Keratinocyte (primary cell): ENCODE measurements around the gene ZNF23. TPM values are rescaled to one million over a fixed set of nuclear protein-coding genes. Genes with fewer than 3 reads are reported as not detected.

ENCODE experiments used
- DNase-seq: peaks from one replicate; pipeline ENCODE4 v3.0.0-alpha.2; 2011; ENCODE audit warnings: low read depth, missing footprints, low spot score
- FAIRE-seq: peaks from 2 replicates; lab custom pipeline; 2011; peaks lifted over from hg19 to GRCh38; lab: Jason Lieb, UNC
- H2AFZ ChIP-seq: 2 replicates; pipeline ENCODE4 v1.6.0; 2012; ENCODE audit warnings: low read length, control low read depth, inconsistent platforms; ENCODE audit not compliant: control insufficient read depth
- H3K27ac ChIP-seq: 2 replicates; pipeline ENCODE4 v1.5.1; 2011; ENCODE audit warnings: low read length; ENCODE audit not compliant: control insufficient read depth, insufficient read depth
- H3K27me3 ChIP-seq: 3 replicates; pipeline ENCODE4 v1.6.0; 2011; ENCODE audit warnings: low read length; ENCODE audit not compliant: control insufficient read depth, insufficient read depth; ENCODE audit errors: extremely low read depth
- H3K36me3 ChIP-seq, 2 experiments: 2 replicates in 1 of 2; 3 replicates in 1 of 2; pipeline ENCODE4 v1.5.1; 2011; ENCODE audit warnings: low read length in 2 of 2, mild to moderate bottlenecking in 1 of 2; ENCODE audit not compliant: control insufficient read depth in 2 of 2, insufficient read depth in 2 of 2; ENCODE audit errors: extremely low read depth in 1 of 2
- H3K4me1 ChIP-seq: 3 replicates; pipeline ENCODE4 v1.5.1; 2011; ENCODE audit warnings: low read length; ENCODE audit not compliant: control insufficient read depth, insufficient read depth; ENCODE audit errors: extremely low read depth
- H3K4me2 ChIP-seq: 3 replicates; pipeline ENCODE4 v1.6.0; 2011; ENCODE audit warnings: low read depth, low read length; ENCODE audit not compliant: control insufficient read depth, insufficient read depth; ENCODE audit errors: extremely low read depth
- H3K4me3 ChIP-seq, 3 experiments: fragments of 200-600 bp in 1 of 3; sonication (generic) in 1 of 3; 2 replicates in 2 of 3; 3 replicates in 1 of 3; pipeline ENCODE4 v1.5.1; 2011 to 2016; ENCODE audit warnings: low read length in 3 of 3, mild to moderate bottlenecking in 3 of 3, control low read depth in 2 of 3, inconsistent platforms in 1 of 3, low read depth in 1 of 3, mixed read lengths in 1 of 3, mixed run types in 1 of 3, moderate library complexity in 1 of 3; ENCODE audit not compliant: control insufficient read depth in 2 of 3, insufficient read depth in 2 of 3; ENCODE audit errors: extremely low read depth in 1 of 3
- H3K79me2 ChIP-seq: 2 replicates; pipeline ENCODE4 v1.6.0; 2012; ENCODE audit warnings: low read length; ENCODE audit not compliant: control insufficient read depth, insufficient read depth
- H3K9ac ChIP-seq: 3 replicates; pipeline ENCODE4 v1.6.0; 2011; ENCODE audit warnings: low read length; ENCODE audit not compliant: control insufficient read depth, insufficient read depth; ENCODE audit errors: extremely low read depth
- H3K9me1 ChIP-seq: 3 replicates; pipeline ENCODE4 v1.6.0; 2011; ENCODE audit warnings: low read length; ENCODE audit not compliant: control insufficient read depth, insufficient read depth; ENCODE audit errors: extremely low read depth
- H3K9me3 ChIP-seq: 2 replicates; pipeline ENCODE4 v1.5.1; 2012; ENCODE audit warnings: low read depth, low read length; ENCODE audit not compliant: control insufficient read depth
- H4K20me1 ChIP-seq: 3 replicates; pipeline ENCODE4 v1.6.0; 2011; ENCODE audit warnings: low read length; ENCODE audit not compliant: control insufficient read depth, insufficient read depth; ENCODE audit errors: extremely low read depth
- EZH2 ChIP-seq: IDR thresholded peaks from one replicate; pipeline ENCODE4 v1.6.1; 2012; ENCODE audit warnings: inconsistent platforms, mild to moderate bottlenecking, low read length, moderate library complexity
- dilution Hi-C: fragments of 300-500 bp; cut with MboI; formaldehyde crosslinking; loops from one replicate; pipeline ENCODE4 v1.7.0; 2020; ENCODE audit warnings: low sequenced_read_pairs; ENCODE audit not compliant: extremely low pct_ligation_motif_present
- polyA plus RNA-seq, 5 experiments: library from polyadenylated mRNA; depleted of rRNA in 3 of 5; stranded (reverse) in 3 of 5; stranded (forward) in 1 of 5; unstranded in 1 of 5; fragments of >200 nt; gene quantifications; 1 replicate in 1 of 5; 2 replicates in 3 of 5; 3 replicates in 1 of 5; pipeline versions ENCODE4 v1.2.1 to v1.2.3, GENCODE V29; 2011 to 2012; ENCODE audit warnings: missing spikeins in 2 of 5, low read depth in 1 of 5, low replicate concordance in 1 of 5
- TF ChIP-seq, protein P1 (sequence below), 3 experiments: IDR thresholded peaks in 1 of 3; conservative IDR thresholded peaks in 1 of 3; optimal IDR thresholded peaks in 1 of 3; 2 replicates in 2 of 3; 3 replicates in 1 of 3; pipeline versions ENCODE3 to v1.5.1; 2011; ENCODE audit warnings: low read length in 3 of 3, mild to moderate bottlenecking in 3 of 3, moderate library complexity in 2 of 3, control low read depth in 1 of 3, inconsistent platforms in 1 of 3; ENCODE audit not compliant: insufficient read depth in 2 of 3; ENCODE audit errors: extremely low read depth in 1 of 3

Gene ZNF23
- polyA plus RNA-seq, 1 donor (not counting 4 experiments of a cell fraction or from before 2014, with no cell fraction given): 8.2 TPM

DNA sequence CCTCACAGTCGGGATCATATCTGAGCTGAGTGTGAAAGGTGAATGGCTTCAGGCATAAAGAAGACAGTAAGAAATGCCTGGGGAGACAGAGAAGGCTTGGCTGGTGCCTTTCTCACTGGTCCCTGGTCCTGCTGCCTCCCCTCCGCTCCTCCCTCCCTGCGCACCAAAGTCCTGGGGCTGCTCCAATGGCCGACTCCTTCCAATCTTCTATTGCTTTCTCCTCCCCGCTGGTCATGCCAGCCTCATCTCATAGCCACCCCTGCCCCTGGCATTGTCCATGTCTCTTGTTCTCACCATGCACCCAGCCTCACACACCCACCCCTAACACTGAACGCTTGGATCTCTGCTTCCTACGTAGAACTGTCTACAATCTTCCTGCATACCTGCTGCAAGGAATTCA lies 38.2 kb downstream of the ZNF23 start:
- H3K4me2 ChIP-seq: no peak overlapping the region
- no peak overlapping the region for H2AFZ ChIP-seq
- H3K9me3 ChIP-seq: no peaks in the 10 kb centered on the region
- no peaks in the 10 kb centered on the region for H3K36me3 ChIP-seq
- H3K4me1 ChIP-seq: no peaks in the 10 kb centered on the region
- no peak overlapping the region for H3K9ac ChIP-seq
- H4K20me1 ChIP-seq: no peaks in the 10 kb centered on the region
- no peaks in the 10 kb centered on the region for H3K9me1 ChIP-seq
- H3K79me2 ChIP-seq: no peaks in the 10 kb centered on the region
- H3K4me3 ChIP-seq: no peak overlapping the region
- no peak for DNase-seq
- H3K27me3 ChIP-seq: peaks cover 7% of the 10 kb centered on the region
- no peak overlapping the region for H3K27ac ChIP-seq
- no peak for FAIRE-seq
- dilution Hi-C loops: no loop called here
- TF ChIP-seq EZH2: no peak
- TF ChIP-seq, protein P1, sequence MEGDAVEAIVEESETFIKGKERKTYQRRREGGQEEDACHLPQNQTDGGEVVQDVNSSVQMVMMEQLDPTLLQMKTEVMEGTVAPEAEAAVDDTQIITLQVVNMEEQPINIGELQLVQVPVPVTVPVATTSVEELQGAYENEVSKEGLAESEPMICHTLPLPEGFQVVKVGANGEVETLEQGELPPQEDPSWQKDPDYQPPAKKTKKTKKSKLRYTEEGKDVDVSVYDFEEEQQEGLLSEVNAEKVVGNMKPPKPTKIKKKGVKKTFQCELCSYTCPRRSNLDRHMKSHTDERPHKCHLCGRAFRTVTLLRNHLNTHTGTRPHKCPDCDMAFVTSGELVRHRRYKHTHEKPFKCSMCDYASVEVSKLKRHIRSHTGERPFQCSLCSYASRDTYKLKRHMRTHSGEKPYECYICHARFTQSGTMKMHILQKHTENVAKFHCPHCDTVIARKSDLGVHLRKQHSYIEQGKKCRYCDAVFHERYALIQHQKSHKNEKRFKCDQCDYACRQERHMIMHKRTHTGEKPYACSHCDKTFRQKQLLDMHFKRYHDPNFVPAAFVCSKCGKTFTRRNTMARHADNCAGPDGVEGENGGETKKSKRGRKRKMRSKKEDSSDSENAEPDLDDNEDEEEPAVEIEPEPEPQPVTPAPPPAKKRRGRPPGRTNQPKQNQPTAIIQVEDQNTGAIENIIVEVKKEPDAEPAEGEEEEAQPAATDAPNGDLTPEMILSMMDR (optimal IDR thresholded peaks at IDR 0.05 in 1 of 3, IDR thresholded peaks at IDR 0.05 in 1 of 3, conservative IDR thresholded peaks at IDR 0.05 in 1 of 3; ENCODE audit: extremely low read depth in 1 of 3, insufficient read depth in 2 of 3, low read length in 3 of 3): no peak

DNA sequence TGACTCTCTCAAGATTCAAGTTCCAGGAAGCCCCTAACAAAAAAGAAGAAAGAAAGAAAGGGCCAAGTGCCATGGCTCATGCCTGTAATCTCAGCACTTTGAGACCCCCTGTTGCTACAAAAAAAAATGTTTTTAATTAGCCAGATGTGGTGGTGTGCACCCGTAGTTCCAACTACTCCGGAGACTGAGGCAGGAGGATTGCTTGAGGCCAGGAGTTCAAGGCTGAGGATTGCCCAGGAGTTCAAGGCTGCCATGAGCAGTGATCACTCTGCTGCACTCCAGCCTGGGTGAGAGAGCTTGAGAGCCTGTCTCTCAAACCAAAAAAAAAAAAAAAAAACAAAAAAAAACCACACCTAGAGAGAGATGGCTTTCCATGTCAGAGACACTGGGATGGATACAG lies 39.0 kb downstream of the ZNF23 start:
- H3K4me3 ChIP-seq: no peak overlapping the region
- no peaks in the 10 kb centered on the region for H3K36me3 ChIP-seq
- no peak for DNase-seq
- H3K9me1 ChIP-seq: no peaks in the 10 kb centered on the region
- no peaks in the 10 kb centered on the region for H3K4me1 ChIP-seq
- H4K20me1 ChIP-seq: no peaks in the 10 kb centered on the region
- dilution Hi-C loops: no loop called here
- no peak overlapping the region for H3K4me2 ChIP-seq
- no peak overlapping the region for H3K27ac ChIP-seq
- TF ChIP-seq, protein P1 (optimal IDR thresholded peaks at IDR 0.05 in 1 of 3, IDR thresholded peaks at IDR 0.05 in 1 of 3, conservative IDR thresholded peaks at IDR 0.05 in 1 of 3; ENCODE audit: extremely low read depth in 1 of 3, insufficient read depth in 2 of 3, low read length in 3 of 3): no peak
- TF ChIP-seq EZH2: no peak
- H3K9me3 ChIP-seq: no peaks in the 10 kb centered on the region
- peaks cover 7% of the 10 kb centered on the region for H3K27me3 ChIP-seq
- no peak for FAIRE-seq
- H3K79me2 ChIP-seq: no peaks in the 10 kb centered on the region
- no peak overlapping the region for H2AFZ ChIP-seq
- H3K9ac ChIP-seq: no peak overlapping the region
